Mesothelial cell of epicardium (in vitro differentiated cells): ENCODE measurements around the gene LMOD2. TPM values are rescaled to one million over a fixed set of nuclear protein-coding genes. Genes with fewer than 3 reads are reported as not detected.

Experiments
- DNase-seq, 2 experiments: peaks; one replicate each; pipeline ENCODE4 v3.0.0; 2021; ENCODE audit warnings: low spot score in 2 of 2; ENCODE audit not compliant: unreplicated experiment in 2 of 2
- H3K27ac Mint-ChIP-seq: 2 replicates; pipeline ENCODE4 v1.8.0; 2021; ENCODE audit warnings: mixed read lengths
- H3K27me3 Mint-ChIP-seq: 2 replicates; pipeline ENCODE4 v1.8.0; 2021; ENCODE audit warnings: low read depth, mixed read lengths
- H3K36me3 Mint-ChIP-seq: 2 replicates; pipeline ENCODE4 v1.8.0; 2021; ENCODE audit warnings: mixed read lengths
- H3K4me1 Mint-ChIP-seq: 2 replicates; pipeline ENCODE4 v1.8.0; 2021; ENCODE audit warnings: mixed read lengths
- H3K4me3 Mint-ChIP-seq: 2 replicates; pipeline ENCODE4 v1.8.0; 2021; ENCODE audit warnings: mild to moderate bottlenecking, moderate library complexity, mixed read lengths
- H3K9me3 Mint-ChIP-seq: 2 replicates; pipeline ENCODE4 v1.8.0; 2021; ENCODE audit warnings: mixed read lengths
- total RNA-seq: library from RNA; stranded (reverse); gene quantifications from 3 replicates; pipeline ENCODE4 v1.2.1, GENCODE V29; 2021
- TF ChIP-seq, protein P1 (sequence below): fragments of 200-600 bp; sonication (generic); IDR thresholded peaks from one replicate; pipeline ENCODE4 v1.5.0; 2021; ENCODE audit warnings: antibody characterized with exemption; ENCODE audit not compliant: unreplicated experiment

LMOD2 gene
- total RNA-seq, 1 donor from 2014 or later = not detected

DNA sequence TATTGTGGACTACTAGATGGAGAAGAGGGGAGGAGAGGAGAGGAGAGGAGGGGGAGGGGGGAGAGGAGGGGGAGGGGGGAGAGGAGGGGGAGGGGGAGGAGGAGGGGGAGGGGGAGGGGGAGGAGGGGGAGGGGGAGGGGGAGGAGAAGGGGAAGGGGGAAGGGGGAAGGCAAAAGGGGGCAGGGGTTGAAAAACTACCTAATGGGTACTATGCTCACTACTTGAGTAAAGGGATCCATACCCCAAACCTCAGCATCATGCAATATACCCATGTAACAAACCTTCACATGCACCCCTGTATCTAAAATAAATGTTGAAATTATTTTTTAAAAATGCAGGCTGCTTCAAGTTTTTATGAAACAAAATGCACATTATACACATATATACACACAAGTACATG is 15.1 kb upstream of the LMOD2 start:
- H3K4me1 Mint-ChIP-seq = peaks cover 35% of the 10 kb centered on the region
- no peaks in the 10 kb centered on the region for H3K36me3 Mint-ChIP-seq
- no peaks in the 10 kb centered on the region for H3K27me3 Mint-ChIP-seq
- H3K4me3 Mint-ChIP-seq = no peak overlapping the region
- no peak overlapping the region for H3K27ac Mint-ChIP-seq
- TF ChIP-seq, protein P1, sequence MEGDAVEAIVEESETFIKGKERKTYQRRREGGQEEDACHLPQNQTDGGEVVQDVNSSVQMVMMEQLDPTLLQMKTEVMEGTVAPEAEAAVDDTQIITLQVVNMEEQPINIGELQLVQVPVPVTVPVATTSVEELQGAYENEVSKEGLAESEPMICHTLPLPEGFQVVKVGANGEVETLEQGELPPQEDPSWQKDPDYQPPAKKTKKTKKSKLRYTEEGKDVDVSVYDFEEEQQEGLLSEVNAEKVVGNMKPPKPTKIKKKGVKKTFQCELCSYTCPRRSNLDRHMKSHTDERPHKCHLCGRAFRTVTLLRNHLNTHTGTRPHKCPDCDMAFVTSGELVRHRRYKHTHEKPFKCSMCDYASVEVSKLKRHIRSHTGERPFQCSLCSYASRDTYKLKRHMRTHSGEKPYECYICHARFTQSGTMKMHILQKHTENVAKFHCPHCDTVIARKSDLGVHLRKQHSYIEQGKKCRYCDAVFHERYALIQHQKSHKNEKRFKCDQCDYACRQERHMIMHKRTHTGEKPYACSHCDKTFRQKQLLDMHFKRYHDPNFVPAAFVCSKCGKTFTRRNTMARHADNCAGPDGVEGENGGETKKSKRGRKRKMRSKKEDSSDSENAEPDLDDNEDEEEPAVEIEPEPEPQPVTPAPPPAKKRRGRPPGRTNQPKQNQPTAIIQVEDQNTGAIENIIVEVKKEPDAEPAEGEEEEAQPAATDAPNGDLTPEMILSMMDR = no peak
- H3K9me3 Mint-ChIP-seq = peaks cover 3% of the 10 kb centered on the region
- DNase-seq = no peak

- Mint-ChIP-seq H3K9me3 (peaks cover 3% of the 10 kb centered on the region), H3K27ac (no peak overlapping the region)
Measured at GRCh38 chr7:123641901-123642300, 13.8 kb upstream of the LMOD2 start.

GRCh38 chr7:123643495-123644441 is 11.9 kb upstream of the LMOD2 start:
- no peaks in the 10 kb centered on the region for H3K27me3 Mint-ChIP-seq
- peak overlapping the region; percentile 37 for H3K4me3 Mint-ChIP-seq
- DNase-seq = no peak
- TF ChIP-seq, protein P1 = no peak
- peaks cover 25% of the 10 kb centered on the region for H3K4me1 Mint-ChIP-seq
- H3K9me3 Mint-ChIP-seq = no peaks in the 10 kb centered on the region
- no peaks in the 10 kb centered on the region for H3K36me3 Mint-ChIP-seq
- peak overlapping the region; percentile 68 for H3K27ac Mint-ChIP-seq

More at GRCh38 chr7:123641901-123642300, 13.8 kb upstream of the LMOD2 start:
- Mint-ChIP-seq H3K27me3 (no peaks in the 10 kb centered on the region), H3K36me3 (no peaks in the 10 kb centered on the region), H3K4me1 (peaks cover 36% of the 10 kb centered on the region), H3K4me3 (no peak overlapping the region)
- TF ChIP-seq, protein P1 = no peak
- DNase-seq = no peak

DNA sequence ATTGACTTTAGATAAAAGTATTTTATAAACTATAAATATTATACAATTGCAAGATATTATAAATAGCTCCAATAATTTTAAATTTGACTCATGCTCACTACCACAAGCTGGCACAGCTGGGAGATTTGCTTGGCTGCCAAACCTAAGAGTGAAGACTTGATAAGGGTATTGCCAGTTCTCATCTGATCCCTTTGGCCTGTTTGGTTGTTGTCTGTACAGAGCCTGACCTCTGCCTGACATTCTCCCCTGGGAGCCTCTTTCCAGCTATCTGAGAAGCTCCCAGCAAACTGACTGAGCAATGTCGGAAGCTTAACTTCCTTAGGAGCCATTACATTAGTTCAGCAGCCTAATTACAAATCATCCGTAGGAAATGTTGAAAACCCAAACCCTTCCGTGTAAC is 10.2 kb upstream of the LMOD2 start:
- Mint-ChIP-seq H3K36me3 (no peaks in the 10 kb centered on the region), H3K4me3 (no peak overlapping the region), H3K27ac (no peak overlapping the region), H3K4me1 (peaks cover 25% of the 10 kb centered on the region), H3K9me3 (no peaks in the 10 kb centered on the region), H3K27me3 (no peaks in the 10 kb centered on the region)
- TF ChIP-seq, protein P1 = no peak
- no peak for DNase-seq

- no peak overlapping the region for H3K27ac Mint-ChIP-seq
- peaks cover 25% of the 10 kb centered on the region for H3K4me1 Mint-ChIP-seq
- H3K36me3 Mint-ChIP-seq = no peaks in the 10 kb centered on the region
- DNase-seq = no peak
- TF ChIP-seq, protein P1 = no peak
- no peaks in the 10 kb centered on the region for H3K27me3 Mint-ChIP-seq
- no peak overlapping the region for H3K4me3 Mint-ChIP-seq
- no peaks in the 10 kb centered on the region for H3K9me3 Mint-ChIP-seq
Measured at GRCh38 chr7:123647106-123647730, 8.4 kb upstream of the LMOD2 start.
